GM21526 (cell line): ENCODE results near the gene ZNF3.
"Not testable (repeated sequence)": the region's sequence is repeated elsewhere in the genome, so short reads cannot be mapped to it uniquely, and the experiment has no call there.

Experiments used
- ATAC-seq: cut with Tn5 transposase; IDR thresholded peaks from one replicate; pipeline ENCODE4 v1.9.1; 2021; ENCODE audit warnings: moderate library complexity; ENCODE audit not compliant: unreplicated experiment, low FRiP score

ZNF3 gene

DNA sequence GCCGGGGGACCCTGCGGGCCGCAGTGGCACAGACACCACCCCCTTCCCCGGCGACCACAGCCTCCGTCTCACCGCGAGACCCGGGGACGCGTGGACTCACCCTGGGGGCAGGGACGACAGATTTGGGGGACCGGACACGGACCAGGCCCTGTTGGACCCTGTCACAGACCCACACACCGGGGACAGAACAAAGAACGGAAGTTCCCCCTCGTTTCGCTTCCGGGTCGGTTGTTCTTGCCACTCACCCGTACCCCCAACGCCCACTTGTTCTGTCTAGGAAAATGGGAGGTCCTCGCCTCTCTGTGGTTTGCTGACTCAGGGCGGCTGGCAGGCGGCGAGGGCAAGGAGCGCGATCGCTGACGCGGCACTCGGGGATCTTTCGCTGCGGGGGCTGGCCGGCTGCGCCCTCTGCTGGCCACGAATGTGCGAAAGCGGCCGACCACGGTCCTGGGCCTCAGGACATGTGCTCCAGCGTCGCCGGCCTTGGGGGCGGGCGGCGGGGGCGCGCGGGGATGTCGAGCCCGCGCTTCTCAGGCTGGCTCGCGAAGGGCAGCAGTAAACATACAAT is at the start of gene ZNF3:
Gene ZNF3, minus strand, starts transcription at position 189 of the 568 bp plus-strand sequence. CDS start 4,366 bp downstream, outside the sequence.
- peak; percentile 85 for ATAC-seq

DNA sequence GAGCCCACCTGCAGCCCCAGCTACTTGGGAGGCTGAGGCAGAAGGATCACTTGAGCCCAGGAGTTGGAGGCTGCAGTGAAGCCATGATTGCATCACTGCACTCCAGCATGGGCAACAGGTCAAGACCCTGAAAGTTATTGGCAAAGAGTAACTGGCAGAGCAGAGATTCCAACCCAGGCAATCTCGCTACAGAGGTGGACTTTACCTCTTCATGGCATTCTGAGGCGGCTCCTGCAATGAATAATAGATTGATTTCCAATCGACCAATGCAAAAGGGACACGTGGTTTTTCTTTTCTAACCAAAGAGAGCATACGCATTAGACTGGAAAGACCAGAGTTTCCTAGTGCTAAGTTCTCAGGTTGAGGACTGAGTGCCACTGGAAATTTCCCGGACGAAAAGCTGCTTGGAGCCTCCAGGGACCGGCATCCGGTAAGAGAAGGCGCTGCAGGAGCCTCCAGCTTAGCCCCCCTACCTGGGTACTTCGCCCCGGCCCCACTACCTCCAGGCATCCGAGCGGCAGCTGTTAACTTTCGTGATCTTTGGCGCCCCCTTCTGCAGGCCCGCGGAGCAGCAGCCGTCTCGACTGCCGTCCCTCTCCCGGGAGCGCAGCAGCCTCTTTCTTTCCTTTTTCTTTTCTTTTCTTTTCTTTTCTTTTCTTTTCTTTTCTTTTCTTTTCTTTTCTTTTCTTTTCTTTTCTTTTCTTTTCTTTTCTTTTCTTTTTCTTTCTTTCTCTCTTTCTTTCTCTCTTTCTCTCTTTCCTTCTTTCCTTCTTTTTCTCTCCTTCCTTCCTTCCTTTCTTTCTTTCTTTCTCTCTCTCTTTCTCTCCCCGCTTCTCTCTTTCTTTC is 49.3 kb upstream of the ZNF3 start:
- ATAC-seq = no peak

DNA sequence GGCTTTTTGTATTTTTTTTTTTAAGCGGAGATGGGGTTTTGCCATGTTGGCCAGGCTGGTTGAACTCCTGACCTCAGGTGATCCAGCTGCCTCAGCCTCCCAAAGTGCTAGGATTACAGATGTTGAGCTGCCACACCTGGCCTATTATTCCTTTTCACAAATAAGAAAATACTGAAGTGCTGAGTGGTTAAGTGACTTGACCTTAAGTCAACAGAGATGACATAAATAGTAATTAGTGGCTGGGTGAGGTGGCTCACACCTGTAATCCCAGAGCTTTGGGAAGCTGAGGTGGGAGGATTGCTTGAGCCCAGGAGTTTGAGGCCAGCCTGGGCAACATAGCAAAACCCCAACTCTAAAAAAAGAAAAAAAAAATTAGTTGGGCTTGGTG is 48.7 kb upstream of the ZNF3 start:
- not testable (repeated sequence) for ATAC-seq

DNA sequence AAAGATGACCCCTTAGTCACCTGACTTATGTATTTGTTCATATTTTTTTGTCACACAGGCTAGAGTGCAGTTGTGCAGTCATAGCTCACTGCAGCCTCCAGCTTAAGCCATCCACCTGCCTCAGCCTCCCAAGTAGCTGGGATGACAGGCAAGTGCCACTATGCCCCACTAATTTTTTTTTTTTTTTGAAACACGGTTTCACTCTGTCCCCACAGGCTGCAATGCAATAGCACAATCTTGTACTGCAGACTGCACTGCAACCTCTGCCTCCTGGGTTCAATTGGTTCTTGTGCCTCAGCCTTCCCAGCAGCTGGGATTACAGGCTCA is 47.1 kb upstream of the ZNF3 start:
- ATAC-seq = no peak

DNA sequence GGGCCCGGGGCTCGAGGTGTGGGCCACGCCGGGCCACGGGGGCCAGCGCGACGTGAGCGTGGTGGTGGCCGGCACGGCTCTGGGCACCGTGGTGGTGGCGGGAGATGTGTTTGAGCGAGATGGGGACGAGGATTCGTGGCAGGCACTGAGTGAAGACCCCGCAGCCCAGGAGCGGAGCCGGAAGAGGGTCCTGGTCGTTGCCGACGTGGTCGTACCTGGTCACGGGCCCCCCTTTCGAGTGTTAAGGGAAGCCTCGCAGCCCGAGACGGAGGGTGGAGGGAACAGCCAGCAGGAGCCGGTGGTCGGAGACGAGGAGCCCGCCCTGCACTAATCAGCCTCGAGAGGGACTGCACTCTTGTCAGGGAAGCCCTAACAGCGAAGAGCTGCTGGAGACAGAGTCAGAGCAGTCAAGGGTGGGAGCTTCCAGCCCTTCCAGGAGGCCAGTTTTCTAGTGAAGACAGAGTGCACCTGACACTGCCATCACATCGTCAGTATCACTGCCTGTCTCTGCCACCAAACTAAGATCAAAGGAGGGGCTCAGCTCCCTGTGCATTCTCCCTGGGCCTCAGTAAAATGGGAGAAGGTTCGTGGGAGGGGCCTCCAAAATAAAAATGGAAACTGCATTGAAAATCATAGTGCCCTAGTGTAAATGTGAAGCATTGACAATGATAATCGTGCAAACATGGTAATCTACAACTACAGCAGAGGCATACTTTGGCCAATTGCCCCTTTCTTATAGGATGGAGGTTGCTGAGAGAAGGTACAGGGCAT is 46.5 kb upstream of the ZNF3 start:
- no peak for ATAC-seq

DNA sequence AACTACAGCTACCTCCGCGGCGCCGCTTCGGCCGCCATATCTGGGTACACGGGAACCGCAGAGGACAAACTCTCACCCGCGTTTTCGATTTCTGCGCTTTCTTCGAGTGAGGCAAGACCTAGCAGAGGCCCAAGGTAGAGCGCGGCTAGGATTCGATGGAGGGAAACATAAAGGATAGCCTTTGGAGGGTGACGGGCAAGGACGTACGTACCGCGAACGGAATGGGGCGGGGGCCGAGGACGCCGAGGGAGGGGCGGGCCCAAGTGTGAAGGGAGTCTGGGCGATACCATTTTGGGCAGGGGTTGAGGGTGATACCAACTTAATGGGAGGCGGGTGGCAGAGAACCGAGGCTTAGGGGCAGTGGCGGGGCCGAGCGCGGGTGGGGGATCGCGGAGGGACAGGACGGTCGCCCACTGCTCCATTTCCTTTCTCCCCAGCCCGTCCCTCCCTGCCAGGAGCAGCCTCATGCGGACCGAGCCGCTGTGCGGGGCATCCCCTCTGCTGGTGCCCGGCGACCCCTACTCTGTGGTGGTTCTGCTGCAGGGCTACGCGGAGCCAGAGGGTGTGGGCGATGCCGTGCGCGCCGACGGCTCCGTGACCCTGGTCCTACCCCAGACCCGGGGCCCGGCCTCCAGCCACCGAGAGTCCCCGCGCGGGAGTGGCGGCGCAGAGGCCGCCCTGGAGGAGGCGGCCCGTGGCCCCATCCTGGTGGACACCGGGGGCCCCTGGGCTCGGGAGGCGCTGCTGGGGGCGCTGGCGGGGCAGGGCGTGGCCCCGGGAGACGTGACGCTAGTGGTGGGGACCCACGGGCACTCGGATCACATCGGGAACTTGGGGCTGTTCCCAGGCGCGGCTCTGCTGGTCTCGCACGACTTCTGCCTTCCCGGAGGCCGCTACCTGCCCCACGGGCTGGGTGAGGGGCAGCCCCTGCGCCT is 45.7 kb upstream of the ZNF3 start, which contains the start of gene MBLAC1:
Gene MBLAC1, plus strand, starts transcription at position 37 of the 935 bp plus-strand sequence. Its CDS starts 429 bp downstream, at position 466.
- ATAC-seq = peak; percentile 47

DNA sequence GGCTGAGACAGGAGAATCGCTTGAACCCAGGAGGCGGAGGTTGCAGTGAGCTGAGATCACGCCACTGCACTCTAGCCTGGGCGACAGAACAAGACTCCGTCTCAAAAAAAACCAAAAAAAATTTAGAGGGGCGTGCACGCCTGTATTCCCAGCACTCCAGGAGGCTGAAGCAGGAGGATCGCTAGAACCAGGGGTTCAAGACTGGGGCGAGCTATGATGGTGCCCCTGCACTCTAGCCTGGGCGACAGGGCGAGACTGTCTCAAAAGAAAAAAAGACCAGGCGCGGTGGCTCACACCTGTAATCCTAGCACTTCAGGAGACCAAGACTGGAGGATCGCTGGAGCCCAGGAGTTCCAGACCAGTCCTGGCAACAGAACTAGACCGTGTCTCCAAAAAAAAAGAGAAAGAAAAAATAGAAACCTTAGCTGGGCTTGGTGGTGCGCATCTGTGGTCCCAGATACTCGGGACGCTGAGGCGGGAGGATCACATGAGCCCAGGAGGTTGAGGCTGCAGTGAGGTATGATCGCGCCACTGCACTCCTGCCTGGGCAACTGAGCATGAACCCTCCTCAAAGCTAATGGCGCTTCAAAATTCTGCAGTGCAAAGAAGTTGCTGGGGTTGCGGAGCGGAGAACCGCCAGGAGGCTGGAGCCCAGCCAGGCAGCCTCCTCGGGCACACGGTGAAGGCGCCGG is 44.9 kb upstream of the ZNF3 start:
- no peak for ATAC-seq

DNA sequence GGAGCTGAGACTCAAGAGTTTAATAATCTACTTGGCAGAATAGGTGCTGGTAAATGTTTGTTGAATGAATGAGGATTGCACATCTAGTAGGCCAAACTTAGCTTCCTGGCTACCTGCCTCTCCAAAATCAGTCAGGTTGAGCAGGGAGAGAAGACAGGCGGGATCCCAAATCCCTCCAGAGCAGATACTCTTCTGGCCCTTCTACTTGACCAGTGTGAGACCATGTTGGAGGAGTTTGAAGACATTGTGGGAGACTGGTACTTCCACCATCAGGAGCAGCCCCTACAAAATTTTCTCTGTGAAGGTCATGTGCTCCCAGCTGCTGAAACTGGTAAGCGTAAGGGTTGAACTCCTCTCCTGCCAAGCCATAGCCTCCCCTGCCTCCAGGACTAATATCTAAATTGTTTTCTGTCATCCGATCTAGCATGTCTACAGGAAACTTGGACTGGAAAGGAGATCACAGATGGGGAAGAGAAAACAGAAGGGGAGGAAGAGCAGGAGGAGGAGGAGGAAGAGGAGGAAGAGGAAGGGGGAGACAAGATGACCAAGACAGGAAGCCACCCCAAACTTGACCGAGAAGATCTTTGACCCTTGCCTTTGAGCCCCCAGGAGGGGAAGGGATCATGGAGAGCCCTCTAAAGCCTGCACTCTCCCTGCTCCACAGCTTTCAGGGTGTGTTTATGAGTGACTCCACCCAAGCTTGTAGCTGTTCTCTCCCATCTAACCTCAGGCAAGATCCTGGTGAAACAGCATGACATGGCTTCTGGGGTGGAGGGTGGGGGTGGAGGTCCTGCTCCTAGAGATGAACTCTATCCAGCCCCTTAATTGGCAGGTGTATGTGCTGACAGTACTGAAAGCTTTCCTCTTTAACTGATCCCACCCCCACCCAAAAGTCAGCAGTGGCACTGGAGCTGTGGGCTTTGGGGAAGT is 43.0 kb upstream of the ZNF3 start:
- no peak for ATAC-seq

DNA sequence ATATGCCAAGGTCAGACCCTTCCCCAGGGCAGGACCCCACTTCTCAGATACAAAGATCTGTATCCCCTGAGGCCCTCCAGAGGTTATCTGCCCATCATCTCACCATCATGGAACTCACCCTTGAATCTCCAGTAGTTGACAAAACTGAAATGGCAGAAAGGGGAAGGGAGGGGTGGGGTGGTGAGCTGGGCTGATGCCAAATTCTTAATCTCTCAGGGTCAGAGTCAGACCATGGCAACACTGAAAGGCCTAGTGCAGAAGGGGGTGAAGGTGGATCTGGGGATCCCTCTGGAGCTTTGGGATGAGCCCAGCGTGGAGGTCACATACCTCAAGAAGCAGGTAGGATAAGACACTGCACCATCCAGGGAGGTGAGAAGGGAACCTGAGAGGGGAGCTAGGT is 41.0 kb upstream of the ZNF3 start:
- no peak for ATAC-seq

DNA sequence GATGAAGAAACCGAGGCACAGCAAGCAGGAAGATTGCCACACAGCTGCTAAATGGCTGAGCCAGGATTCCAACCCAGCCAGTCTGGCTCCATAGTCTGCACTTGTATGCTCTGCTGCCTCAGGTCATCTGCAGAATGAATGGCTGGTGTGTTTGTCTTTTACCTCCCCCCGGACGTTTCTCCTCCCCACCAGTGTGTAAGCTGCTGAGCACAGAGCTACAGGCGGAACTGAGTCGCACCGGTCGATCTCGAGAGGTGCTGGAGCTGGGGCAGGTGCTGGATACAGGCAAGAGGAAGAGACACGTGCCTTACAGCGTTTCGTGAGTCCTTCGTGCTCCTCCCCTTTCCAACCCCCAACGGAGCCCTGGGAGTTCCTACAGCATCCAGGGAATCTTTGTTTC is 40.5 kb upstream of the ZNF3 start:
- ATAC-seq = no peak

DNA sequence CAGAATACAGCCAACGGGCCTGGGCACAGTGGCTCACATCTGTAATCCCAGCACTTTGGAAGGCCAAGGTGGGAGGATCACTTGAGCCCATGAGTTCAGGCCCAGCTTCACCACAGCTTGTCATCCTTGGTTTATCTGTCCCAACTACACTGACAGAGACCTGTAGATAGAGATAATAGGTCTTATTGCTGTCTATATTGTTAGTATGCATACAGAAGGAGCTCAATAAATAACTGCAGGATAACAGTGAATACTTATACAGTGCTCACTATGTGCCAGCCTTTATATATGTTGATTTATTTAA is 39.2 kb upstream of the ZNF3 start:
- no peak for ATAC-seq

DNA sequence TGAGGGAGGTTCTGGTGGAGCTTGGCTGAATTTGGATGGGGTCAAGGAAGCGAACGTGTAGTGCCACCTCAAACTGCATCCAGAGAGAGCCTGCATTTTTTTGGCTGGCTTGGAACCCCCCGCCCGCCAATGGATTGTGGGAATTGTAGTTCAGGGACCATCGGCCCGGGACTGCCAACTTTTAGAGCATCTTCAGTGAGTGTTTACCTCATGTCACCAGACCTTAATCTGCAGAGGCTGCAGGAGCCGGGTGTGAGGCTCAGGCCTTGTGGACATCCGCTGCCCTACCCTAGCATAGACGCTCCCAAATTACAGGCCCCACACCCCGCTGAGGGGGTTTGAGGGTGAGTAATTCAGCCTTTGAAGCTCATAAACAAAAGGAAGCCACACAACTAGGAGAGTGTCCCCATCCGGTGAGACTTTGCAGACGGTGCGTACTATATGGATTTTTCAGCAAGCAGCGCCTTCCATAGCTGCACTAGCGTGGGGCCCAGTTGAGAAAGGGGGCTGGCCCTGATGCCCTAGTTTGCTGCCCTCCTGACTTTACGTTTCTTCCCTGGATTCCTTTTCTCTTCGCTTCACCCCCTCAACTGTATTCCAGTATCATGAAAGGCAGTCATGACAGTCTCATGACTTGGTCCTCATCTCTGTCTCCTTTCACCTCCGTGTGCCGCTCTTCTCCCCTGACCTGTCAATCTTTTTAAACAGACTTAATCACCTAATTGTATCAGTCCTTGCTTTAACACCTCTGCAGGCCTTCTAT is 38.6 kb upstream of the ZNF3 start:
- ATAC-seq = peak; percentile 19

DNA sequence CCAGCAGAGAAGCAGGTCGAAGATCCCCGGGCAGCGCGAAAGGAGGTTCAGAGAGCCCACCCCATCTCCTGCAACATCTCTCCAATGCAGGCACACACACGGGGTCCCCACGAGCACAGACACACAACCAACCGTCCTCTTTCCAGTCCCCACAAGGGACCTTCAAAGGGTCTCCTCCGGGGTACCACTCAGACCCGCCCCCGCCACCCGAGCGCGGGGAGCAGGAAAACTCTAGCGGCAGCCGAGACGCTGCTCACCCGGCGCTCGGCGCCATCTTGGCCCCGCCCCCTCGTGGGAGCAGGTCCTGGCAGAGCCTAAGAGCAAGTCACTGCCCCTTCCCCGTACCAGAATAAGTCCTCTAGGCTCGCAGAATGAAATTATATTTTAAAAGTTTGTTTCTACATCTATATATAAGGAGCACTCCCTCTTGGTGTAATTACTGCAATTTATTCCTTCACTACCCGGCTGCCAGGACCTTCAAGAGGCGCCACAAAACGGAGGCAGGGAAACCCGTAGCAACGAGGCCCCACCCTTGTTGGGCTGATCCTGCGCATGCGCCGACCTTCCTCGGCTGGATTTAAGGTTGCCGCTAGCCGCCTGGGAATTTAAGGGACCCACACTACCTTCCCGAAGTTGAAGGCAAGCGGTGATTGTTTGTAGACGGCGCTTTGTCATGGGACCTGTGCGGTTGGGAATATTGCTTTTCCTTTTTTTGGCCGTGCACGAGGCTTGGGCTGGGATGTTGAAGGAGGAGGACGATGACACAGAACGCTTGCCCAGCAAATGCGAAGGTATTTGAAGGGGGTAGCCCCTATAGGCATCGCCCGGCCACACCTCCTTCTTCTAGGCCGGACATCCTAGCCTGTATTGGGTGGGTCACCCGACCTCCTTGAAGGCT is 37.8 kb upstream of the ZNF3 start, which contains the start of the genes CNPY4 and TAF6:
Gene CNPY4, plus strand, starts transcription at position 563 of the 898 bp plus-strand sequence. Its CDS starts 111 bp downstream, at position 674.
Gene TAF6, minus strand, starts transcription at position 287 of the 898 bp plus-strand sequence. CDS start 5,149 bp downstream, outside the sequence.
- peak; percentile 69 for ATAC-seq

DNA sequence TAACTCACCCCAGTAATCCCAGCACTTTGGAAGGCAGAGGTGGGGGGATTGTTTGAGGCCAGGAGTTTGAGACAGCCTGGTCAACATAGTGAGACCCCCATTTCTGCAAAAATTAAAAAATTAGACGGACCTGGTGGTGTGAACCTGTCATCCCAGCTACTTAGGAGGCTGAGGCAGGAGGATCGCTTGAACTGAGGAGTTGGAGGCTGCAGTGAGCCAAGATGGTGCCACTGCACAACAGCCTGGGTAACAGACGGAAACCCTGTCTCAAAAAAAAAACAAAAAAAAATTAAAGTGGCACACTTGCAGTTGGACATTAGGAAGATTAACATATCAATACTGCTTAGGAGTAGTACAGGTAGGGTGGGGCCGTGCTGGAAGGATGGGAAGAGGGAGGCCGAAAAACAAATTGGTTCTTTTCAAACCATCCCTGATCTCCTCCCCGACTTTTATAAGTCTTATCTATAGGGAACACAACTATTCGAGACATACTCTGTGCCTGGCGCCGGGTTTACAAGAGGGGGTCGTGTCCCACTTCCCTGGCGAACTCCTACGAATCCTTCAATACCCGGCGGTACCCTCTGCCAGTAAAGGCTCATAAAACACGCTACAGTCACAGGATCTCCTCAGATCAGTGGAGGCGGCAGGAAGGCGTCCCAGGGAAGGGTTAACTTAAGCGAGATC is 37.0 kb upstream of the ZNF3 start:
- no peak for ATAC-seq

DNA sequence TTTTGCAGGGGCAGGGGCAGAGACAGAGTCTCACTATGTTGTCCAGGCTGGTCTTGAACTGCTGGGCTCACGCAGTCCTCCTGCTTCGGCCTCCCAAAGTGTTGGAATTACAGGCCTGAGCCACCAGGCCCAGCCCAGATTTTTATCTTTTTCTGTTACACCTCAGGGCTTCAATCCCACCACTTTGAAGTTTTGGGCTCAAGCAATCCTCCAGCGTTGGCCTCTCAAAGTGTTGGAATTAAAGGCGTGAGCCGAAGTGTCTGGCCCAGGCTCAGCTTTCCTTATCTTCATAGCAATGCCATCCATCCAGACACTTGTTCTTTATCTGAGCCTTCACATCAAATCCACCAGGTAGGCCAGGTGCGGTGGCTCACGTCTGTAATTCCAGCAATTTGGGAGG is 33.5 kb upstream of the ZNF3 start:
- ATAC-seq = no peak

DNA sequence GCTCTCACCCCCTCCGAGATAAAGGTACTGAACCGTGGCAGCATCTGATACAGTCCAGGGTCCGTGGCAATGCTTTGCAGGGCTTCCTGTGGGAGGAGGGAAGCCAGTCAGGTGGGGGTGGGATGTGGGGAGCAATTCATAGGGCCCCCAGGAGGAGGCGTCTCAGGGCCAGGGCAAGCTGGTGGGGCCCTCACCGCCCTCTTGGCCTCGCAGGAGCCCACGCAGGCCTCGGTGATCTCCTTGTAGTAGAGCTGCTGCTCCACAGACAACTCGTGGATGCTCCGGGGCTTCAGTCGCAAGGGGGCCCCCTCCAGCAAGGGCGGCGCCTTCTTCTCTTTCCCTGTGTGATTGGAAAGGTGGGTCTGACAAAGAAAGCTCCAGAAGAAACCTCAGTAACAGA is 30.4 kb upstream of the ZNF3 start:
- no peak for ATAC-seq
